Endothelial cell of umbilical vein (primary cell): ENCODE data around the gene NUDCD3. TPM values are rescaled to one million over a fixed set of nuclear protein-coding genes. Genes with fewer than 3 reads are reported as not detected.

Experiments used
- BruUV-seq: library from RNA; stranded (reverse); fragments of 400-500 nt; replicated peaks from 2 replicates; lab custom pipeline; 2021; lab: Mats Ljungman, UMichigan
- CTCF ChIA-PET: fragments of 300-600, 350-600 bp; sonication (Branson Sonifier 250); formaldehyde crosslinking; loops from one replicate; lab custom pipeline; 2021; ENCODE audit warnings: antibody characterized with exemption, inconsistent platforms; lab: Charles Lee
- POLR2A ChIA-PET: fragments of 300-600, 350-600 bp; sonication (Branson Sonifier 250); formaldehyde crosslinking; loops from one replicate; lab custom pipeline; 2021; ENCODE audit warnings: antibody characterized with exemption, inconsistent platforms; lab: Charles Lee
- DNase-seq: peaks from one replicate; pipeline ENCODE4 v3.0.0-alpha.2; 2011; ENCODE audit warnings: low read depth, low spot score
- FAIRE-seq: peaks from 2 replicates; lab custom pipeline; 2011; peaks lifted over from hg19 to GRCh38; lab: Jason Lieb, UNC
- H2AFZ ChIP-seq: 2 replicates; pipeline ENCODE4 v1.6.0; 2012; ENCODE audit warnings: low read depth, low read length, control low read depth, inconsistent platforms
- H3K27ac ChIP-seq: 2 replicates; pipeline ENCODE4 v1.5.1; 2011; ENCODE audit warnings: low read depth, mild to moderate bottlenecking, control low read depth, low read length, moderate library complexity; ENCODE audit not compliant: insufficient read depth
- H3K27me3 ChIP-seq, 2 experiments: 2 replicates each; pipeline versions ENCODE4 v1.6.0 to v1.6.1; 2011; ENCODE audit warnings: low read length in 2 of 2, mixed read lengths in 1 of 2; ENCODE audit not compliant: control insufficient read depth in 2 of 2, insufficient read depth in 2 of 2
- H3K36me3 ChIP-seq, 2 experiments: 2 replicates in 1 of 2; 3 replicates in 1 of 2; pipeline ENCODE4 v1.5.1; 2011; ENCODE audit warnings: low read length in 2 of 2, mild to moderate bottlenecking in 1 of 2, moderate library complexity in 1 of 2; ENCODE audit not compliant: control insufficient read depth in 2 of 2, insufficient read depth in 2 of 2; ENCODE audit errors: extremely low read depth in 1 of 2
- H3K4me1 ChIP-seq: 3 replicates; pipeline ENCODE4 v1.5.1; 2011; ENCODE audit warnings: mild to moderate bottlenecking, low read length; ENCODE audit not compliant: control insufficient read depth, insufficient read depth; ENCODE audit errors: extremely low read depth
- H3K4me2 ChIP-seq: 2 replicates; pipeline ENCODE4 v1.6.1; 2011; ENCODE audit warnings: low read length, control low read depth, mixed read lengths; ENCODE audit not compliant: insufficient read depth
- H3K4me3 ChIP-seq, 3 experiments: fragments of 200-600 bp in 1 of 3; sonication (generic), shearing (Covaris generic) in 1 of 3; replicated peaks in 1 of 3; 2 replicates each; pipeline ENCODE4 v1.5.1; 2011 to 2016; ENCODE audit warnings: control low read depth in 3 of 3, low read length in 3 of 3, mild to moderate bottlenecking in 2 of 3, inconsistent platforms in 1 of 3, low read depth in 1 of 3, moderate library complexity in 1 of 3; ENCODE audit not compliant: insufficient read depth in 1 of 3
- H3K79me2 ChIP-seq: 2 replicates; pipeline ENCODE4 v1.6.0; 2012; ENCODE audit warnings: low read length, inconsistent platforms; ENCODE audit not compliant: control insufficient read depth, insufficient read depth
- H3K9ac ChIP-seq: replicated peaks from 2 replicates; pipeline ENCODE3; 2011; ENCODE audit warnings: low read length, control low read depth; ENCODE audit not compliant: insufficient read depth; ENCODE audit errors: extremely low read depth
- H3K9me1 ChIP-seq: replicated peaks from 3 replicates; pipeline ENCODE4 v1.6.0; 2011; ENCODE audit warnings: mild to moderate bottlenecking, low read length; ENCODE audit not compliant: control insufficient read depth, insufficient read depth; ENCODE audit errors: extremely low read depth
- H3K9me3 ChIP-seq: replicated peaks from 2 replicates; pipeline ENCODE4 v1.5.1; 2012; ENCODE audit warnings: low read length, inconsistent platforms; ENCODE audit not compliant: control insufficient read depth, insufficient read depth
- H4K20me1 ChIP-seq: replicated peaks from 2 replicates; pipeline ENCODE3; 2011; ENCODE audit warnings: mild to moderate bottlenecking, low read length; ENCODE audit not compliant: control insufficient read depth, insufficient read depth; ENCODE audit errors: extremely low read depth
- CTCF ChIP-seq, 2 donors: IDR thresholded peaks; 1 replicate in 1 of 2; 2 replicates in 1 of 2; pipeline ENCODE4 v1.5.1; 2011; ENCODE audit warnings: low read length in 2 of 2, mild to moderate bottlenecking in 2 of 2, moderate library complexity in 2 of 2, control low read depth in 1 of 2, inconsistent platforms in 1 of 2, low read depth in 1 of 2; ENCODE audit not compliant: insufficient read depth in 1 of 2; ENCODE audit errors: extremely low read depth in 1 of 2
- EZH2 ChIP-seq: IDR thresholded peaks from 2 replicates; pipeline ENCODE4 v1.6.1; 2012; ENCODE audit warnings: borderline replicate concordance, low read depth, mild to moderate bottlenecking, moderate library complexity, low read length, inconsistent platforms; ENCODE audit not compliant: severe bottlenecking
- FOS ChIP-seq: IDR thresholded peaks from 2 replicates; pipeline ENCODE4 v1.6.1; 2011; ENCODE audit warnings: mild to moderate bottlenecking, low read length, moderate library complexity, borderline replicate concordance; ENCODE audit not compliant: insufficient read depth
- GATA2 ChIP-seq: IDR thresholded peaks from 2 replicates; pipeline ENCODE4 v1.7.0; 2011; ENCODE audit warnings: low read depth, mild to moderate bottlenecking, moderate library complexity, mixed read lengths, low read length; ENCODE audit not compliant: insufficient read length, insufficient read depth
- JUN ChIP-seq: IDR thresholded peaks from 2 replicates; pipeline ENCODE4 v1.6.1; 2011; ENCODE audit warnings: borderline replicate concordance, low read depth; ENCODE audit not compliant: insufficient read length, insufficient read depth
- MAX ChIP-seq: IDR thresholded peaks from 2 replicates; pipeline ENCODE4 v1.6.1; 2011; ENCODE audit not compliant: insufficient read depth, insufficient read length
- MYC ChIP-seq: IDR thresholded peaks from one replicate; pipeline ENCODE4 v1.6.1; 2011; ENCODE audit warnings: mild to moderate bottlenecking, low read depth, low read length
- POLR2A ChIP-seq: IDR thresholded peaks from 2 replicates; pipeline ENCODE4 v1.6.1; 2012; ENCODE audit warnings: low read depth, mild to moderate bottlenecking, control low read depth, low read length
- POLR2AphosphoS5 ChIP-seq: IDR thresholded peaks from 2 replicates; pipeline ENCODE4 v1.6.1; 2012; ENCODE audit warnings: low read depth, mild to moderate bottlenecking, control low read depth, low read length, moderate library complexity; ENCODE audit not compliant: insufficient read depth
- dilution Hi-C: fragments of 300-500 bp; cut with MboI; formaldehyde crosslinking; loops from one replicate; pipeline ENCODE4 v1.15.0; 2019; ENCODE audit warnings: low sequenced_read_pairs; ENCODE audit not compliant: extremely low pct_ligation_motif_present
- intact Hi-C: fragments of 100-400 bp; cut with micrococcal nuclease; formaldehyde crosslinking; loops from one replicate; pipeline ENCODE4 v1.10.0; 2022
- polyA plus RNA-seq, 4 experiments: library from polyadenylated mRNA; depleted of rRNA in 3 of 4; stranded (reverse) in 3 of 4; unstranded in 1 of 4; fragments of >200 nt; gene quantifications; 2 replicates each; pipeline versions ENCODE4 v1.2.1 to v1.2.3, GENCODE V29; 2011 to 2012; ENCODE audit warnings: missing spikeins in 1 of 4
- total RNA-seq: library from RNA; stranded (reverse); gene quantifications from 2 replicates; pipeline ENCODE4 v1.2.3, GENCODE V29; 2021

NUDCD3 gene
- total and polyA plus RNA-seq, 2 donors (not counting 3 experiments of a cell fraction or from before 2014, with no cell fraction given), result 50.6 to 137 TPM

- Histone ChIP-seq H2AFZ (no peak overlapping the region), H3K4me3 (no peak overlapping the region), H4K20me1 (no peaks in the 10 kb centered on the region), H3K27me3 (no peaks in the 10 kb centered on the region), H3K9me3 (no peaks in the 10 kb centered on the region), H3K4me1 (peaks cover 23% of the 10 kb centered on the region), H3K4me2 (no peak overlapping the region), H3K27ac (no peak overlapping the region), H3K79me2 (peaks cover 19% of the 10 kb centered on the region), H3K9ac (no peak overlapping the region), H3K36me3 (peaks cover 0 to 8% of the 10 kb centered on the region in 2 experiments), H3K9me1 (no peaks in the 10 kb centered on the region)
- TF ChIP-seq EZH2 (no peak), MAX (no peak), JUN (no peak), MYC (no peak), POLR2AphosphoS5 (no peak), GATA2 (no peak), FOS (no peak), POLR2A (no peak), CTCF (IDR thresholded peaks at IDR 0.05; ENCODE audit: extremely low read depth in 1 of 2, insufficient read depth in 1 of 2, low read depth in 1 of 2, low read length in 2 of 2) (no peak)
- dilution Hi-C loops, result no loop called here
- DNase-seq, result no peak
- POLR2A ChIA-PET, result no interaction called here
- BruUV-seq, result no TSS peak
- CTCF ChIA-PET, result no interaction called here
- intact Hi-C loops, result no loop called here
- no peak for FAIRE-seq
Observed at GRCh38 chr7:44403176-44403759, 87.2 kb downstream of the NUDCD3 start.
